NK-92 treated with Interleukin-12 subunit alpha and Interleukin-12 subunit beta, amount 100 ng/mL, for 24 hours (cell line): Measurements from ENCODE around the gene OR7G3.

ENCODE experiments used
- DNase-seq: peaks from one replicate; lab custom pipeline; 2025; lab: John Stamatoyannopoulos, UW

OR7G3 gene

DNA sequence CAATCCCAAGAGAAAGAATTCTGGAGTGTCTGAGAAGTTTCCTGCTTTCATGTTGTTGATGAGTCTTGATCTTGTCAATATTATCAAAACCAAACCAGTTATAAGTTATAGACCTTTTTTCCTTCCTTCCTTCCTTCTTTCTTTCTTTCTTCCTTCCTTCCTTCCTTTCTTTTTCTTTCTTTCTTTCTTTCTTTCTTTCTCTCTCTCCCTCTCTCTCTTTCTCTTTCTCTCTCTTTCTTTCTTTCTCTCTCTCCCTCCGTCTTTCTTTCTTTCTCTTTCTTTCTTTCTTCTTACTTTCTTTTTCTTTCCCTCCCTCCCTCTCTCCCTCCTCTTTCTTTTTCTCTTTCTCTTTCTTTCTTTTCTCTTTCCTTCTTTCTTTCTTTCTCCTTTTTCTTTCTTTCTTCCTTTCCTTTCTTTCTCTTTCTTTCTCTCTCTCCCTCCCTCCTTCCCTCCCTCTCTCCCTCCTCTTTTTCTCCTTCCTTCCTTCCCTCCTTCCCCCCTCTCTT is at the start of gene OR7G3:
OR7G3 (minus strand) TSS at position 51 of the 506 bp plus-strand sequence; CDS start at position 51, 0 bp downstream.
- no peak for DNase-seq

DNA sequence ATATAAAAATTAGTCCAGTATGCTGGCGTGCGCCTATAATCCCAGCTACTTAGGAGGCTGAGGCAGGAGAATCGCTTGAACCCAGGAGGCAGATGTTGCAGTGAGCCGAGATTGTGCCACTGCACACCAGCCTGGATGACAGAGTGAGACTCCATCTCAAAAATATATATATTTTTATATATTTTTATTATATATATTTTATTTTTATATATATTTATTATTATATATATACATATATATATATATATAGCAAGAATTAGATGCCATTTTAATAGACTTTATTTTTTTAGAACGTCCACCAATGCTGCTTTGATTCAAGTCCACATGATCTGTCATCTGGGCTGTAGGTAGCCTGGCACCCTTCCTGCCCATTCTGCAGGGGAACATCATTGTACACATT is 48.6 kb upstream of the OR7G3 start:
- DNase-seq: no peak

GRCh38 chr19:9171393-9171991 is 44.7 kb upstream of the OR7G3 start:
- DNase-seq: no peak

DNA sequence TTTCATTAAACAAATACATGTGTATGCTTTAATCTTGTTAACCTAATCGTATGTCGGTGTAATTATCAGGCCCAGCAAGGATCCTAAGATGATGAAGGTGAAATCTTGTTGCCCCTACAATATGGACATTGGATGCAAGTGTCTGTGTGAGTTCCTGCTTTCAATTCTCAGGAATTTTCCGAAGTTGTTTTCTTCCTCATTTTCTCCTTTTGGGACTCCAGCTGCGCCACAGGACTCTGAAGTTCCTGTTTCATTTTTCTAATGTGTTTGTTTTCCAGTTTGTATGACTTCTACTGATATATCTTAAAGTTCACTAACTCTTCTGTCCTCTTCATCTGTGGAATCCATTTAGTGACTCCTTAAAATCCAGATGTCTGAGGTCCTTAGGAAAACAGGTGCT is 40.1 kb upstream of the OR7G3 start:
- no peak for DNase-seq

DNA sequence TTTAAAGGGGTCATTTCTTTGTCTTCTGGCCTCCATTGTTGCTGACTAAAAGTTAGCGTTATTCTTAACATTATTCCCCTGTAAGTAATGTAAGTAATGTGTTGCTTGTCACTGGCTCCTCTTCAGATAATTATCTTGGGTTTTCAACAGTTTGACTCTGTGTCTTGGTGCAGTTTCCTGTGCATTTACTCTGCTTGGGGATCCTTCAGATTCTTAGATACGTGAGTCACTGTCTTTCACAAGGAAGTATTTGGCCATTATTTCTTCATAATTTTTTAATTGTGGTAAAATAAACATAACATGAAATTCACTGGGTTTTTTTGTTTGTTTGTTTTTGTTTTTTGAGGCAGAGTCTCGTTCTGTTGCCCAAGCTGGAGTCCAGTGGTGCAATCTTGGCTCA is 38.5 kb upstream of the OR7G3 start:
- no peak for DNase-seq

DNA sequence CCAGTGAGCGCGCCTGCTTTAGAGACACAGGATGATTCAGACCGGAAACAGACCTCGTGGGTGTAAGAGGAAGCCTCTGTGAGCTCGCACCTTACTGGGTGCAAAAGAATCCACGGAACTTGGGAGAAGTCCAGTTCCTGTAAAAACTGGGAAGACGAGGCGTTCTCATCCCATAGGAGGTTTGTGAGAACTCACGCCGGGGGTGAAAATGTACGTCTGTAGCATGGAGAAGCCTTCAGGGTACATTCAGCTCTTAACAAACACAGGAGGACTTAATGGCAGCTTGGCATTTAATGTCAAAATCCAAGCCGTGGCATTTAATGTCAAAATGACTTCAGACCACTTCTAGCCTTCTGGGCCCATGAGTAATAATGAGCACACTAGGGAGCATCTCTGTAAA is 34.7 kb upstream of the OR7G3 start:
- no peak for DNase-seq

GRCh38 chr19:9159891-9160290 is 33.1 kb upstream of the OR7G3 start:
- no peak for DNase-seq

GRCh38 chr19:9156304-9156703 is 29.6 kb upstream of the OR7G3 start:
- no peak for DNase-seq

DNA sequence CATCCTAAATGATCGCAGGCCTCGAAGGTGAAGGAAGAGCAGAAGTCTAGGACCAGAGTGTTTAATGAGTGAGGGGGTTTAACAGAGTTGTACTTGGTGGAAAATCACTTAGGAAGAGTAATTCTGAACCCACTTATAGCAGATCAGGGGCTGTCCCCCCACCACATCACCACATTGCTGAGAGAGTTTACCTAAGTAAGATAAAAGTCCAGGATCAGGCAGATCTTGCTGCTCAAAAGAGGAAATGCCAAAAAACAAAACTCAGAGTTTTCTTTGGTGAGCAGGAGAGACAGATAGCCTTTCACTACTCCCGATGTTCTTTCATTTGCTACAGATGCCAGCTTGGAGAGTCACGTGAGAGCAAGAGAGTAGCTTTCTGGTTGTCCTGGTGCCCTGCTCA is 28.8 kb upstream of the OR7G3 start:
- no peak for DNase-seq

GRCh38 chr19:9151367-9151766 is 24.6 kb upstream of the OR7G3 start:
- DNase-seq: no peak

GRCh38 chr19:9150650-9151049 is 23.9 kb upstream of the OR7G3 start:
- DNase-seq: no peak

- no peak for DNase-seq
Measured at GRCh38 chr19:9149997-9150396, 23.2 kb upstream of the OR7G3 start.

GRCh38 chr19:9148697-9149096 is 21.9 kb upstream of the OR7G3 start:
- DNase-seq: no peak

- DNase-seq: no peak
Measured at GRCh38 chr19:9146882-9147281, 20.1 kb upstream of the OR7G3 start.

- DNase-seq: no peak
Measured at GRCh38 chr19:9144920-9145319, 18.2 kb upstream of the OR7G3 start.

DNA sequence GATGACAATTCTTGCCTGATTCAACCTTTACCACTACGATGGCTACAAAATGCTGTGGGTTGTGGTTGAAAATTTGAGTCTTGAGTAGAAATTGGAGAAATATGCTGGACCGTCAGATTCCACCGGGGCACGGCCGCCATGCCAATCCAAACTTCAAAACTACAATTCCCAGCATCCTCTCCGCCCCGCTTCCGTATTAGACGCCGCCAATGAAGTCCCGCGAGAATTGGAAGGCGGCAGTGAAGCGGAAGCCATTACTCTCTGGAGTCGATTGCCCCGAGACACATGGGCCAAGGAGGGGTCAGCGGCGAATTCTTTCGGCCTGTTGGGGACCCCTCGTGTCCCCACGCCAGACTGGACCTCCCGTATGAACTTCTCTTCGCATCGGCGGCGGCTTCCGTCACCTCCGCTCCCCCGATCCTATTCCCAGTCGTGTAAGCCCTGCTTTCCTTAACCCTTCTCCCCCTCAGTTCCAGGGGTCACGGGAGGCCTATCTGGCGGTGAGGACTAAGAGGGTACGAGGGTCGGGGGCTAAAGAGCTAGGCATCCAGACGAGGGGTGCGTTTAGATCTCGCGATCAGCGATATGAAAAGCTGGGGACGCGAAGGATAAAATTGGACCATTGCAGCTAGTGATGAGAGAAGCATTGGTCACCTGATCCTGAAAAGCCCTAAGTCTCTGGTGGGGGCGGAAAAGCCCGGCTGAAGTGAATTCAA is 13.6 kb upstream of the OR7G3 start, which contains the start of gene ZNF317:
ZNF317 (plus strand) TSS at position 239 of the 716 bp plus-strand sequence. CDS start 15,620 bp downstream, outside the sequence.
- peak; percentile 82 for DNase-seq

GRCh38 chr19:9139609-9140158 is 12.9 kb upstream of the OR7G3 start:
- no peak for DNase-seq

DNA sequence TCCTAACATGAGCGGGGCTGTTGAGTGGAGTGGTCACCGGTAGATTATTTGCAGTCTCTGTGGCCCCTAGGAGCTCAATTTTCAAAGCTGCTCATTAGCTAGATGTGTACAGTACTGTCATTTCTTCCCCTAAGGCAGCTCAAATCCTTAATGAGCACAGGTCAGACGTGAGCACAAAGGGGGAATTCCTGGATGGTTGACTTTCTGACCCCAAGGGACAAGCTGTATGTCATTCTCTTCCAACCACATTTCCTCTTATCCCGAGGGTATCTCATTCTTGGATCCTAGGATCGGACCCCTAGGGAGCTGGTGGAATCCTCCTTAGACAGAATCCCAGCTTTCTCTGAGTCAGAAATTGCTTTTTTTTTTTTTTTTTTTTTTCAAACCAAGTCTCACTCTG is 5.7 kb upstream of the OR7G3 start:
- no peak for DNase-seq

GRCh38 chr19:9130965-9131364 is 4.2 kb upstream of the OR7G3 start:
- DNase-seq: no peak

- no peak for DNase-seq
Measured at GRCh38 chr19:9128171-9128570, 1.4 kb upstream of the OR7G3 start.

DNA sequence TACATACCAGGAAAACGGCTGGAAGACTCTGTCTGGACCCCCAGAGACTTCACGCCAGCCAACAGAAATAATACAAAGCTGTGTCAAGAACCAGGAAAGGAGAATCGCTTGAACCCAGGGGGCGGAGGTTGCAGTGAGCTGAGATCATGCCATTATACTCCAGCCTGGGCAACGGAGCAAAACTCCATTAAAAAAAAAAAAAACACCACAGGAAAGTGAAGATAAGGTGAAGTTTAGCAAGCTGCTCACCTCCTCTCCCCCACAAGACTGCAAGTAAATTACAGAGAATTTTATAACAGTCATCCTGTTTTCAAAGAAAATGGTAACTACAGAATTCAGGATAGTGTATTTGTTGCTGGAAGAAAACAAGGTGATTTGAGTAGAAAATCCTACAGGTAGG is 10.2 kb downstream of the OR7G3 start:
- DNase-seq: no peak

- DNase-seq: no peak
Measured at GRCh38 chr19:9115307-9115813, 11.4 kb downstream of the OR7G3 start, which contains the start of gene OR7G1. OR7G1 (minus strand) TSS chr19:9115763; CDS start chr19:9115763, 0 bp downstream.

DNA sequence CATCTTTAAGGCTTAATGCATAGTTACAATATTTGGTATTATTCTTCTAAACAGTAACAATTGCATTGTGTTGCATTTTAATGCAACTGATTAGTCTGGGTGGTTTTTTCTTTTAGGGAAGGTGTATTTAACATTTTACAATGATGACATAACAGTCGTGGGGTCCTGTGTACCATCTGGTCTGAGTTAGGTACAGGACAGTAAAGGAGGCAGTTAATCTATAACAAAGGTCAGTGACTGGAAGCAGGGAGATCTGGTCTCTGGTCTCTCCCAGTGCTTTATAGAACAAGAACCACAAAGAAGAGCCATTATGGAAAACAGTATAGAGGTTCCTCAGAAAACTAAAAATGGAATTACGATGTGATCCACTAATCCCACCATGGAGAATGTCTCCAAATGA is 16.8 kb downstream of the OR7G3 start:
- no peak for DNase-seq
